ENCODE measurements around the gene SYPL1.
"Not testable (repeated sequence)": the region's sequence is repeated elsewhere in the genome, so short reads cannot be mapped to it uniquely, and the experiment has no call there.

Gene SYPL1

GRCh38 chr7:106112118-106112971 lies at the start of gene SYPL1:
SYPL1 (minus strand) TSS chr7:106112312; CDS start chr7:106112208, 104 bp downstream.
- peak within 1 kb of the TSS; percentile 99 for H3K4me3 ChIP-seq (ENCODE audit: low read length)
- no peaks in the 10 kb centered on the region for H3K36me3 ChIP-seq (ENCODE audit: insufficient read depth, low read length)
- no peaks in the 10 kb centered on the region for H3K9me3 ChIP-seq (ENCODE audit: low read length)
- peaks cover 29% of the 10 kb centered on the region for H3K4me1 ChIP-seq (ENCODE audit: insufficient read depth, low read length)
- peaks cover 4% of the 10 kb centered on the region for H3K27me3 ChIP-seq (ENCODE audit: insufficient read depth, low read length)
- H2AFZ ChIP-seq (ENCODE audit: low read depth, low read length), result peak within 1 kb of the TSS; percentile 94

- no peaks in the 10 kb centered on the region for H3K9me3 ChIP-seq (ENCODE audit: low read length)
- H3K4me3 ChIP-seq (ENCODE audit: low read length), result no peak overlapping the region
- no peaks in the 10 kb centered on the region for H3K4me1 ChIP-seq (ENCODE audit: insufficient read depth, low read length)
- H3K27me3 ChIP-seq (ENCODE audit: insufficient read depth, low read length), result no peaks in the 10 kb centered on the region
- H3K36me3 ChIP-seq (ENCODE audit: insufficient read depth, low read length), result no peaks in the 10 kb centered on the region
- no peak overlapping the region for H2AFZ ChIP-seq (ENCODE audit: low read depth, low read length)
Observed at GRCh38 chr7:106155027-106155426, 42.9 kb upstream of the SYPL1 start.

DNA sequence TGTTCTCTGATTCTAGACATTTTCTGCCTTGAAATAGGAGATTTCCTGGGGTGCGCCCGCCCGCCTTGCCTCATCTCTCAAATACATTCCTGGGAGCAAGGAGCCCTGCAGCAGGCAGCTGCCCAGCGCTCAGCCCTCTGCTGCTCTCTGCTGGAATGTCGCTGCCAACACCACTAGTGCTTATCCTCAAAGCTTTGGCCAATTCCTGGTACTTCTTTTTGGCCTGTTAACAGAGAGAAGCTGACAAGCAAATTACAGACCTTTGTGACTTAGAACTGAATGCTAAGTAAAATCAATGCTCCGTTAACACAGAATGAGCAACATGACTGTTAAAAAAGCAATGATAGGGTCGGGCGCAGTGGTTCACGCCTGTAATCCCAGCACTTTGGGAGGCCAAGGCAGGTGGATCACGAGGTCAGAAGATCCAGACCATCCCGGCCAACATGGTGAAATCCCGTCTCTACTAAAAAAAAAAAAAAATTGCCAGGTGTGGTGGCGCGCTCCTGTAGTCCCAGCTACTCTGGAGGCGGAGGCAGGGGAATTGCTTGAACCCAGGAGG lies 41.9 kb upstream of the SYPL1 start:
- Histone ChIP-seq H3K4me1 (ENCODE audit: insufficient read depth, low read length) (no peaks in the 10 kb centered on the region), H3K9me3 (ENCODE audit: low read length) (no peaks in the 10 kb centered on the region), H3K4me3 (ENCODE audit: low read length) (no peak overlapping the region), H3K27me3 (ENCODE audit: insufficient read depth, low read length) (no peaks in the 10 kb centered on the region), H2AFZ (ENCODE audit: low read depth, low read length) (no peak overlapping the region), H3K36me3 (ENCODE audit: insufficient read depth, low read length) (no peaks in the 10 kb centered on the region)

DNA sequence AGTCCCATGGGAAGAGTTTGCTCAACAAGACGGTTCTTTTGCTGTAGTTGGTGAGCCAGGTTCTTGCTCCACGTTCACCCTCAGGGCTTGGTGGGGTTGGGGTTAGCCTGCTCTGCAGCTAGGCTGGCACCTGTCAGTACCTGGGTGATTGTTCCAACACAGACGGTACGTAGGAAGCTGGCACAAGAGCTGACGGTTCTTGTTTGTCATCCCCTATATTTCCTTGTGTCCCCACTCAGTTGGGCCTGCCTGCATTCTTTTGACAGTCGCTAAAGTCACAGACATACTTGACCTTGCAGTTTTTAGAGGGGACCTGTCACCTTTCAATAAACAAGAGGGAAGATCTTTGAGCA lies 40.2 kb upstream of the SYPL1 start:
- Histone ChIP-seq H3K4me3 (ENCODE audit: low read length) (no peak overlapping the region), H3K9me3 (ENCODE audit: low read length) (no peaks in the 10 kb centered on the region), H3K27me3 (ENCODE audit: insufficient read depth, low read length) (no peaks in the 10 kb centered on the region), H3K4me1 (ENCODE audit: insufficient read depth, low read length) (no peaks in the 10 kb centered on the region), H2AFZ (ENCODE audit: low read depth, low read length) (no peak overlapping the region), H3K36me3 (ENCODE audit: insufficient read depth, low read length) (no peaks in the 10 kb centered on the region)

DNA sequence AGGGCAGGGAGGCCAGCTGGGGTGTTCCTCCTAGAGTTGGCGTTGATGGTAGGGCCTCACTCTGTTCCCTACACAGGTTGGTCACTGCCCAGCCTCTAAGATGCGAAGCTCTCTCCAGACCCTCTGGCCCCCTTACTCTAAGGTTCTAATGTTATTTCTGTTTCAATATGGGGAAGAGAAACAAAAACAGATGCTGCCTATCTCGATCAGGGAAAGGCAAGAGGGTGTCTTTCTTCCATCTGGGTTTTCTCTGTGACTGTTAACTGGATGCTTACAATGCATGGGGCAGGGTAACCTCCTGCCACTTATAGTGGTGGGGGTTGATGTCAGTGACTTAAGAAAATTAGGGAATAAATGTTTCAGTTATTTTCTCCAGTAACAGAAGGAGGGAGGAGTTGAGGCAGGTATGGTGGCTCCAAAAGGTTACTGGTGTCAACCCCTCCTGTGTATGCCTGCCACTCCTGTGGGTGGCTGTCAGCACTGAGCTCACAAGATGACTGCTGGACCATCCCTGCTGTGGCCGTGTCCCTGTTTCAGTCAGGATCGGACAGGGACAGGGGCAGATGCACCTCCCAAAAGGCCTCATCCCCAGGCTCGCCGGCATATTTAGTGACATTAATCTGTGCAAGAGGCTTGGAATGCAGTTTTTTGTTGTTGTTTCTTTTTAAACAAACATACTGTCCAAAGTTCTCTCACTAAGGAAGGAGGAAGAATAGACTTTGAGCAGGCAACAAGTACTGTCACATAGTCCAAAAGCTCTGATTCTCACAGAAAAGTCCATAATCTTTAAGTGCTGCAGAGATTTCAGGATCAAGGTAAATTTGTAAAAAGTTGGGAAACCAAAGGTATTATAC lies 39.6 kb upstream of the SYPL1 start:
- Histone ChIP-seq H3K4me3 (ENCODE audit: low read length) (no peak overlapping the region), H3K4me1 (ENCODE audit: insufficient read depth, low read length) (no peaks in the 10 kb centered on the region), H3K9me3 (ENCODE audit: low read length) (no peaks in the 10 kb centered on the region), H2AFZ (ENCODE audit: low read depth, low read length) (no peak overlapping the region), H3K36me3 (ENCODE audit: insufficient read depth, low read length) (no peaks in the 10 kb centered on the region), H3K27me3 (ENCODE audit: insufficient read depth, low read length) (no peaks in the 10 kb centered on the region)

GRCh38 chr7:106143711-106144337 lies 31.7 kb upstream of the SYPL1 start:
- no peaks in the 10 kb centered on the region for H3K9me3 ChIP-seq (ENCODE audit: low read length)
- no peak overlapping the region for H2AFZ ChIP-seq (ENCODE audit: low read depth, low read length)
- H3K4me1 ChIP-seq (ENCODE audit: insufficient read depth, low read length), result no peaks in the 10 kb centered on the region
- H3K36me3 ChIP-seq (ENCODE audit: insufficient read depth, low read length), result no peaks in the 10 kb centered on the region
- H3K4me3 ChIP-seq (ENCODE audit: low read length), result no peak overlapping the region
- peaks cover 10% of the 10 kb centered on the region for H3K27me3 ChIP-seq (ENCODE audit: insufficient read depth, low read length)

DNA sequence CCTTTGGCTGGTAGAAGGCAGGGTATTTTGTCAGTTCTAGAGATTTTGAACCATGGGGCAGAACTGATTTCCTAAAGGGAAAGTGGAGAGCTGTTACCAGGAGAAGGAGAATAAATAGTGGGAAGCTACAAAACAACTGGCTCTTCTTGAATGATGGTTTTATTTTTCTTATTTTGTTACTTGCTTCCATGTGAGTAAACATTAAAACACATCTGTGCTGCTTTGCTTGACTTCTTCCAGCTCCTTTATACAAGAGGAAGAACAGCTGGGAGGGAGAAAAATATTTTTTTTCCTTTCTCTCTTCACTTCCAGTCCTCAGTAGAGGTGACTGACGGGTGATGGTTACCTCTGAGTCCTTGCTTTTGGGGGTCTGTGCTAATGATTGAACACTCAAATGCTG lies 30.0 kb upstream of the SYPL1 start:
- H3K36me3 ChIP-seq (ENCODE audit: insufficient read depth, low read length), result no peaks in the 10 kb centered on the region
- peaks cover 13% of the 10 kb centered on the region for H3K27me3 ChIP-seq (ENCODE audit: insufficient read depth, low read length)

DNA sequence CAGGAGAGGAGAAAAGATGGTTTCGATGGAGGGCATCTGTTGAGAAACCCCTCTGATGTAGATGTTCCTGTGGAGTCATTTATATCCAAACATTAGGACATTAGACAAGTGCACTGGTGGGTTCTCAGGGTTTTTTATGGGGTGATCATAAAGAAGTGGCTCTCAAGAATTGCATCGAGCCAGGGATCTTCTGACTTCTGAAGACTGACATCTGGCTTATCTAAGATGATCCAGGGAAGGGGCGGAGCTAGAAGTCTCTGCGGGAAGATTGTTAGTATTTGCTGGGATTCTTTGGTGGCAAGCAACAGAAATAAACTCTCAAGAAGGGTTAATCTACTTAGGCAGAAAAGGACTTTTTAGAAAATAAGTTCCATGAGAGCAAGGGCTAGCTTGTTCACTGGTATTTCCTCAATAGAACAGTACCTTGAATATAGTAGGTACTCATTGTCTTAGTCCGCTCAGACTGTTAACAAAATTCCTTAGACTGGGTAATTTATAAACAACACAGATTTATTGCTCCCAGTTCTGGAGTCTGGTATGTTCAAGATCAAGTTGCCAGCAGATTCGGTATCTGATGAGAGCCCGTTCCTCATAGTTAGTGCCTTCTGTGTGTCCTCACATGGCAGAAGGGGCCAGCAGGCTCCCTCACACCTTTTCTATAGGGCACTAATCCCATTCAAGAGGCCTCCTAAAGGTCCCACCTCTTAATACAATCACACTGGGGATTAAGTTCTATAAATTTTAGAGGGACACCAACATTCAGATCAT lies 28.5 kb upstream of the SYPL1 start:
- Histone ChIP-seq H3K27me3 (ENCODE audit: insufficient read depth, low read length) (peaks cover 14% of the 10 kb centered on the region), H3K4me1 (ENCODE audit: insufficient read depth, low read length) (no peaks in the 10 kb centered on the region), H3K36me3 (ENCODE audit: insufficient read depth, low read length) (no peaks in the 10 kb centered on the region), H3K9me3 (ENCODE audit: low read length) (no peaks in the 10 kb centered on the region), H3K4me3 (ENCODE audit: low read length) (no peak overlapping the region), H2AFZ (ENCODE audit: low read depth, low read length) (no peak overlapping the region)

More for the DNA sequence above, 30.0 kb upstream of the SYPL1 start:
- Histone ChIP-seq H2AFZ (ENCODE audit: low read depth, low read length) (no peak overlapping the region), H3K4me3 (ENCODE audit: low read length) (no peak overlapping the region), H3K4me1 (ENCODE audit: insufficient read depth, low read length) (no peaks in the 10 kb centered on the region), H3K9me3 (ENCODE audit: low read length) (no peaks in the 10 kb centered on the region)

- Histone ChIP-seq H3K4me3 (ENCODE audit: low read length) (no peak overlapping the region), H3K9me3 (ENCODE audit: low read length) (no peaks in the 10 kb centered on the region), H3K27me3 (ENCODE audit: insufficient read depth, low read length) (peaks cover 14% of the 10 kb centered on the region), H2AFZ (ENCODE audit: low read depth, low read length) (no peak overlapping the region), H3K36me3 (ENCODE audit: insufficient read depth, low read length) (no peaks in the 10 kb centered on the region), H3K4me1 (ENCODE audit: insufficient read depth, low read length) (no peaks in the 10 kb centered on the region)
Observed at GRCh38 chr7:106139265-106140251, 27.4 kb upstream of the SYPL1 start.

DNA sequence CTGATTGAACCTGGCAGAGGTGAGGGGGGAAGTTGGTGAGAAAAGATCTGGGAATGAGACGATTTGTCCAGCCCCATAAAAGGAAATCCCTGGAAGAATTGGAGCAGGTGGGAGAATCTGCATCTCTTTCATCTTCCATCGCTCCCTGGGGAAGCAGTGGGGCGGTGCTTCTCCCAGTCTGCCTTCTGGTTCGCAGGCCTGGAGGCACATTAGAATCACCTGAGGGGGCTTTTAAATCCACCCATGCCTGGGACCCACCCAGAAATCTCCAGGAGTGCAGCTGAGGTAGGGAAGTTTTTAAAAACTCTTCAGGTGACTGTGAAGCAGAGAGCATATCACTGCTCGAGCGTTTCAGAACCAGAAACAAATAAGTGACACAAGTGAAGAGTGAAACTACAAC lies 26.7 kb upstream of the SYPL1 start:
- H2AFZ ChIP-seq (ENCODE audit: low read depth, low read length), result no peak overlapping the region
- no peaks in the 10 kb centered on the region for H3K36me3 ChIP-seq (ENCODE audit: insufficient read depth, low read length)
- no peak overlapping the region for H3K4me3 ChIP-seq (ENCODE audit: low read length)
- peaks cover 16% of the 10 kb centered on the region for H3K27me3 ChIP-seq (ENCODE audit: insufficient read depth, low read length)
- no peaks in the 10 kb centered on the region for H3K4me1 ChIP-seq (ENCODE audit: insufficient read depth, low read length)
- no peaks in the 10 kb centered on the region for H3K9me3 ChIP-seq (ENCODE audit: low read length)

GRCh38 chr7:106138181-106138580 lies 26.1 kb upstream of the SYPL1 start:
- not testable (repeated sequence) for H3K4me1 ChIP-seq (ENCODE audit: insufficient read depth, low read length); H3K36me3 ChIP-seq (ENCODE audit: insufficient read depth, low read length); H2AFZ ChIP-seq (ENCODE audit: low read depth, low read length); H3K4me3 ChIP-seq (ENCODE audit: low read length); H3K9me3 ChIP-seq (ENCODE audit: low read length)
- H3K27me3 ChIP-seq (ENCODE audit: insufficient read depth, low read length), result peaks cover 18% of the 10 kb centered on the region

All from neuron (in vitro differentiated cells).